SW 1271 (cell line): ENCODE measurements around the gene CBARP.
"Not testable (repeated sequence)": the region's sequence is repeated elsewhere in the genome, so short reads cannot be mapped to it uniquely, and the experiment has no call there.

Experiments used
- DNase-seq, 2 experiments: peaks; one replicate each; lab custom pipeline; 2025; lab: John Stamatoyannopoulos, UW

Gene CBARP

GRCh38 chr19:1252821-1253513, 15.2 kb upstream of the CBARP start:
- DNase-seq, result peak; percentile 76 to 88

- DNase-seq, result peak in 1 of 2 experiments; percentile 67
Measured at GRCh38 chr19:1252221-1252820, 14.5 kb upstream of the CBARP start.

- DNase-seq, result peak in 1 of 2 experiments; percentile 47
Measured at GRCh38 chr19:1251330-1252220, 13.8 kb upstream of the CBARP start.

GRCh38 chr19:1250437-1251260, 12.8 kb upstream of the CBARP start:
- peak in 1 of 2 experiments; percentile 33 for DNase-seq

GRCh38 chr19:1249990-1250436, 12.2 kb upstream of the CBARP start:
- DNase-seq, result no peak

GRCh38 chr19:1249298-1249989, 11.6 kb upstream of the CBARP start:
- peak; percentile 77 to 94 for DNase-seq

GRCh38 chr19:1248786-1249297, 11.0 kb upstream of the CBARP start:
- DNase-seq, result peak; percentile 55 to 90

- peak; percentile 65 to 90 for DNase-seq
Measured at GRCh38 chr19:1248139-1248785, 10.5 kb upstream of the CBARP start, which contains the start of gene MIDN. TSS of gene MIDN (plus strand) at chr19:1248583. CDS start at chr19:1250297, 1,714 bp downstream.

- no peak for DNase-seq
Measured at GRCh38 chr19:1247748-1248138, 9.9 kb upstream of the CBARP start.

- DNase-seq, result not testable (repeated sequence)
Measured at GRCh38 chr19:1246265-1247087, 8.7 kb upstream of the CBARP start.

- no peak for DNase-seq
Measured at GRCh38 chr19:1245494-1246264, 7.9 kb upstream of the CBARP start.

- peak in 1 of 2 experiments; percentile 28 for DNase-seq
Measured at GRCh38 chr19:1244693-1245451, 7.1 kb upstream of the CBARP start.

- peak; percentile 64 to 70 for DNase-seq
Measured at GRCh38 chr19:1243768-1244692, 6.2 kb upstream of the CBARP start.

- peak; percentile 84 to 90 for DNase-seq
Measured at GRCh38 chr19:1241417-1242095, 3.8 kb upstream of the CBARP start, which contains the start of gene ATP5F1D. TSS of gene ATP5F1D (plus strand) at chr19:1241751. CDS start at chr19:1241851, 100 bp downstream.

GRCh38 chr19:1240925-1241324, 3.1 kb upstream of the CBARP start:
- DNase-seq, result no peak
